ENCODE data around the gene PMIS2. TPM values are rescaled to one million over a fixed set of nuclear protein-coding genes. Genes with fewer than 3 reads are reported as not detected.
A peak's percentile ranks its signal among the peaks of the same experiment; 100 is the strongest.

PMIS2 gene
- total and polyA plus RNA-seq, 2 of the 8 experiments (the other 6 are each of a cell fraction or from before 2014, with no cell fraction given) = not detected

GRCh38 chr19:35546532-35546931 lies 39.4 kb upstream of the PMIS2 start:
- Histone ChIP-seq H2BK12ac (ENCODE audit: low read depth, low read length) (no peak overlapping the region), H2BK120ac (replicated peaks; ENCODE audit: low read depth, low read length) (no peak overlapping the region), H2AK5ac (ENCODE audit: low read depth, low read length) (no peak overlapping the region; the same call in 1 of the 2 replicates), H3K79me1 (ENCODE audit: low read depth, low read length) (peaks cover 18% of the 10 kb centered on the region; the same call in 1 of the 2 replicates), H4K20me1 (replicated peaks in 1 of 2; ENCODE audit: control insufficient read depth in 1 of 2, insufficient read depth in 2 of 2, low read length in 2 of 2) (peaks cover 4 to 15% of the 10 kb centered on the region in 2 experiments), H2BK15ac (ENCODE audit: low read length) (no peak overlapping the region), H3K9me3 (ENCODE audit: insufficient read depth in 2 of 2, low read depth in 1 of 2, low read length in 1 of 2) (no peaks in the 10 kb centered on the region), H3K18ac (ENCODE audit: extremely low read depth, low read length) (no peak overlapping the region), H3K27ac (ENCODE audit: low read depth, low read length) (no peak overlapping the region), H3K9ac (replicated peaks in 1 of 4; ENCODE audit: extremely low read depth in 1 of 4, low read depth in 3 of 4, low read length in 3 of 4) (peak overlapping the region in 2 of 4 experiments; percentile 85; a peak in 3 of 7 replicates), H3K27me3 (replicated peaks in 1 of 4; ENCODE audit: control insufficient read depth in 3 of 4, extremely low read depth in 1 of 4, insufficient read depth in 3 of 4, low read length in 3 of 4) (no peaks in the 10 kb centered on the region), H3K56ac (replicated peaks; ENCODE audit: insufficient read length, low read depth, low read length) (no peak overlapping the region), H4K8ac (ENCODE audit: extremely low read depth, insufficient read depth, low read length) (no peak overlapping the region), H2BK5ac (ENCODE audit: low read depth, low read length) (no peak overlapping the region), H3K36me3 (ENCODE audit: control insufficient read depth in 2 of 4, insufficient read depth in 4 of 4, low read length in 3 of 4) (peaks cover 3 to 18% (median 9%) of the 10 kb centered on the region in 4 experiments; a peak in 6 of 8 replicates), H2AFZ (ENCODE audit: low read length) (no peak overlapping the region), H3K23me2 (ENCODE audit: low read depth, low read length) (peaks cover 10% of the 10 kb centered on the region; the same call in 1 of the 2 replicates), H3K14ac (ENCODE audit: insufficient read length) (no peak overlapping the region), H3K23ac (ENCODE audit: insufficient read length) (no peak overlapping the region), H2BK20ac (ENCODE audit: low read length) (no peak overlapping the region), H3K79me2 (ENCODE audit: control insufficient read depth in 1 of 2, insufficient read depth in 2 of 2, low read length in 2 of 2) (peaks cover 0 to 31% of the 10 kb centered on the region in 2 experiments; a peak in 2 of 4 replicates), H4K91ac (replicated peaks; ENCODE audit: insufficient read length, low read length) (peak overlapping the region; percentile 56), H4K5ac (ENCODE audit: insufficient read length, low read depth, low read length) (no peak overlapping the region), H3K4me3 (ENCODE audit: extremely low read depth in 1 of 4, insufficient read depth in 2 of 4, low read depth in 3 of 4, low read length in 4 of 4) (peak overlapping the region; percentile 88 to 97 (median 94); a peak in 7 of 8 replicates), H3K4ac (replicated peaks; ENCODE audit: insufficient read length, low read depth, low read length) (no peak overlapping the region), H3K4me1 (replicated peaks in 1 of 4; ENCODE audit: control insufficient read depth in 3 of 4, insufficient read depth in 4 of 4, low read length in 3 of 4) (peaks cover 0 to 13% (median 2%) of the 10 kb centered on the region in 4 experiments; a peak in 3 of 7 replicates), H3K4me2 (ENCODE audit: insufficient read depth in 1 of 2, low read depth in 2 of 2, low read length in 2 of 2) (peak overlapping the region; percentile 84 to 88)
- TF ChIP-seq TAF1 (IDR thresholded peaks at IDR 0.05; ENCODE audit: low read depth, low read length) = no peak
- no peak for TF ChIP-seq ASH2L (IDR thresholded peaks at IDR 0.05; ENCODE audit: low read length)
- TF ChIP-seq, protein P1, sequence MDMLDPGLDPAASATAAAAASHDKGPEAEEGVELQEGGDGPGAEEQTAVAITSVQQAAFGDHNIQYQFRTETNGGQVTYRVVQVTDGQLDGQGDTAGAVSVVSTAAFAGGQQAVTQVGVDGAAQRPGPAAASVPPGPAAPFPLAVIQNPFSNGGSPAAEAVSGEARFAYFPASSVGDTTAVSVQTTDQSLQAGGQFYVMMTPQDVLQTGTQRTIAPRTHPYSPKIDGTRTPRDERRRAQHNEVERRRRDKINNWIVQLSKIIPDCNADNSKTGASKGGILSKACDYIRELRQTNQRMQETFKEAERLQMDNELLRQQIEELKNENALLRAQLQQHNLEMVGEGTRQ (IDR thresholded peaks at IDR 0.05; ENCODE audit: low read length) = no peak
- no peak for TF ChIP-seq RFX5 (IDR thresholded peaks at IDR 0.05; ENCODE audit: borderline replicate concordance, low read depth, low read length)
- no peak for TF ChIP-seq FOSL1 (IDR thresholded peaks at IDR 0.05; ENCODE audit: insufficient read depth, low read depth, low read length)
- no peak for TF ChIP-seq ATF2 (IDR thresholded peaks at IDR 0.05; ENCODE audit: low read length)
- no peak for TF ChIP-seq SP2 (IDR thresholded peaks at IDR 0.05; ENCODE audit: low read length)
- no peak for TF ChIP-seq GTF2F1 (IDR thresholded peaks at IDR 0.05; ENCODE audit: borderline replicate concordance, low read depth, low read length)
- DNase-seq (ENCODE audit: low read depth in 1 of 2, low spot score in 2 of 2) (no peak), FAIRE-seq (no peak)
- WGBS, 2 experiments (ENCODE audit: extremely low coverage in 1 of 2, insufficient coverage in 1 of 2, insufficient read length in 1 of 2, insufficient replicate concordance in 2 of 2, low coverage in 1 of 2, low lambda C conversion rate in 2 of 2, missing lambda C conversion rate in 1 of 2) = 87% methylated on average over 8 of the region's 8 CpGs; no CpG with 5 or more reads in 1 of the 2 experiments
- CTCF ChIA-PET (ENCODE audit: partially characterized antibody) = interaction anchor here (0.5 to 4.5 kb wide), 5 partner anchors 37 to 263 kb away, joined by 3 to 65 read pairs (median 3); no protein-coding TSS in a partner anchor
- POLR2A ChIA-PET (ENCODE audit: partially characterized antibody) = interaction anchor here (0.6 to 1.7 kb wide), 2 partner anchors 36 to 43 kb away, joined by 5 read pairs; no protein-coding TSS in a partner anchor
